ENCODE data around the gene MRPS10.

GRCh38 chr6:42228305-42228704 lies 10.6 kb upstream of the MRPS10 start:
- TF ChIP-seq CTCF (IDR thresholded peaks at IDR 0.05), result no peak
- TF ChIP-seq POLR2A (IDR thresholded peaks at IDR 0.05), result no peak

Data from testis (tissue), 2 donors.